IPS-20b (cell line): ENCODE results near the gene TMEM131L.
"Not testable (repeated sequence)": the region's sequence is repeated elsewhere in the genome, so short reads cannot be mapped to it uniquely, and the experiment has no call there.

Experiments
- H3K27ac ChIP-seq: one replicate; pipeline ENCODE4 v1.5.1; 2013; ENCODE audit warnings: low read length
- H3K27me3 ChIP-seq: 2 replicates; pipeline ENCODE4 v1.6.1; 2013; ENCODE audit warnings: mild to moderate bottlenecking, low read length, inconsistent platforms; ENCODE audit not compliant: insufficient read depth
- H3K36me3 ChIP-seq: 2 replicates; pipeline ENCODE4 v1.6.1; 2013; ENCODE audit warnings: low read depth, mild to moderate bottlenecking, inconsistent platforms, low read length, moderate library complexity; ENCODE audit not compliant: insufficient read depth
- H3K4me1 ChIP-seq: 2 replicates; pipeline ENCODE4 v1.6.1; 2013; ENCODE audit warnings: mild to moderate bottlenecking, control low read depth, inconsistent platforms, low read length, moderate library complexity; ENCODE audit not compliant: insufficient read depth
- H3K4me3 ChIP-seq: 2 replicates; pipeline ENCODE4 v1.5.1; 2013; ENCODE audit warnings: mild to moderate bottlenecking, low read length, inconsistent platforms
- H3K9ac ChIP-seq: 2 replicates; pipeline ENCODE4 v1.6.1; 2013; ENCODE audit warnings: low read depth, mild to moderate bottlenecking, inconsistent platforms, low read length, moderate library complexity
- H3K9me3 ChIP-seq: 2 replicates; pipeline ENCODE4 v1.6.1; 2013; ENCODE audit warnings: mild to moderate bottlenecking, low read depth, low read length, inconsistent platforms; ENCODE audit not compliant: insufficient read depth

TMEM131L gene

DNA sequence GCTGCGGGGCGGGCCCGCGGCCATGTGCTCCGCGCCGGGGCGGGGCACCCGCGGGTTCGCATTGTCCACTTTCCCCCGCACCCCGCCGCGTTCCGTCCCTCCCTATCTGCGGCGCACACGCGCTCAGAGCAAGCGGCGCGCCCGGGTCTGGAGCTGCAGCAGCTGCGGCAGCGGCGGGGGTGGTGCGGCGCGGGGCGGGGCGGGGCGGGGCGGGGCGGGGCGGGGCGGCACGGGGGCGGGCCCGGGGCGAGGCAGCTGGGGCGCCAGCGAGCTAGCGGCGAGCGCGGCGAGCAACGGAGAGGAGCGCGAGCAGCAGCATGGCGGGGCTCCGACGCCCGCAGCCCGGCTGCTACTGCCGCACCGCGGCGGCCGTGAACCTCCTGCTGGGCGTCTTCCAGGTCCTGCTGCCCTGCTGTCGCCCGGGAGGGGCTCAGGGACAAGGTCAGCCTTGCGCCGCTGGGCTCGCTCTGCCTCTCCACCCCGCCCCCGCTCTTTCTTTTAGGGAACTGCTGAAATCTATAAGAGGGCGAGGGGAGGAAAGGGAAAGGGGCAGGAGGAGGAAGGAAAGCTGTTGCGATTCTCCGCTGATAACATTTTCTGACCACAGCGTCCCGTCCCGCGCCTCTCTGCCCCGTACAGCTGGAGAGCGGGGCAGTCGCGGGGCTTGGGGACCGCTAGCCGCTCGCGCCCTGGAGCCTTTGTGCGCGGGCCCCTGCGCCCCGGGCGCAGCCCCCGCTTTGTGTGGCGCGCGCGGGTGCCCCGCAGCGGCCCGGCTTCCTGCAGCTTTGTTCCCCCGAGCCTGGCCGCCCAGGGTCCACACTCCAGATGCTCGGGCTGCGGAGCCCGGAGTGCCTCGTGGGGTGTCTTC lies at the start of gene TMEM131L:
Gene TMEM131L, plus strand, starts transcription at position 280 of the 868 bp plus-strand sequence. Its CDS starts 38 bp downstream, at position 318.
- H3K4me1 ChIP-seq = peaks cover 15% of the 10 kb centered on the region; the same call in 1 of the 2 replicates
- H3K27ac ChIP-seq = no peak within 1 kb of the TSS

GRCh38 chr4:153416456-153416855 lies 49.7 kb upstream of the TMEM131L start:
- H3K27me3 ChIP-seq, H3K9ac ChIP-seq, H3K4me3 ChIP-seq, H3K27ac ChIP-seq, H3K9me3 ChIP-seq, H3K36me3 ChIP-seq, H3K4me1 ChIP-seq: not testable (repeated sequence)

More for the DNA sequence above, at the start of gene TMEM131L:
- Histone ChIP-seq H3K9ac (peak within 1 kb of the TSS; percentile 83), H3K9me3 (no peaks in the 10 kb centered on the region), H3K27me3 (peaks cover 15% of the 10 kb centered on the region), H3K4me3 (peak within 1 kb of the TSS; percentile 86), H3K36me3 (peaks cover 8% of the 10 kb centered on the region; the same call in 1 of the 2 replicates)

DNA sequence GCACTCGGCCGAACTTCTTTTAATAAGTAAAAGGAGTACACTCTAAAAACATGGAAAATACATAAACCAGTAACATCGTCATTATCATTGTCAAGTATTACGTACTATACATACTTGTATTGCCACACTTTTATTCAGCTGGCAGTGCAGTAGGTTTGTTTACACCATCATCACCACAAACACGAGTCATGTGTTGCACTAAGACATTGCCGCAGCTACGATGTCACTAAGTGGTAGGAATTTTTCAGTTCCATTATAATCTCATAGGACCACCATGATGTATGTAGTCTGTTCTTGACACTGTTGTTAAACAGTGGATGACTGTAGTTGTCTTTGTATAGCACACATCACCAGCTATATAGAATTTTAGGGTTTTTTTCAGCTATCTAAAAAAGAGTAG lies 48.0 kb upstream of the TMEM131L start:
- no peaks in the 10 kb centered on the region for H3K27me3 ChIP-seq
- no peak overlapping the region for H3K4me3 ChIP-seq
- no peaks in the 10 kb centered on the region for H3K9me3 ChIP-seq
- peaks cover 9% of the 10 kb centered on the region; the same call in 1 of the 2 replicates for H3K4me1 ChIP-seq
- no peaks in the 10 kb centered on the region for H3K36me3 ChIP-seq
- no peak overlapping the region for H3K9ac ChIP-seq
- H3K27ac ChIP-seq = no peak overlapping the region

- no peak overlapping the region for H3K9ac ChIP-seq
- no peak overlapping the region for H3K27ac ChIP-seq
- peaks cover 9% of the 10 kb centered on the region; the same call in 1 of the 2 replicates for H3K4me1 ChIP-seq
Observed at GRCh38 chr4:153418558-153418957, 47.6 kb upstream of the TMEM131L start.

DNA sequence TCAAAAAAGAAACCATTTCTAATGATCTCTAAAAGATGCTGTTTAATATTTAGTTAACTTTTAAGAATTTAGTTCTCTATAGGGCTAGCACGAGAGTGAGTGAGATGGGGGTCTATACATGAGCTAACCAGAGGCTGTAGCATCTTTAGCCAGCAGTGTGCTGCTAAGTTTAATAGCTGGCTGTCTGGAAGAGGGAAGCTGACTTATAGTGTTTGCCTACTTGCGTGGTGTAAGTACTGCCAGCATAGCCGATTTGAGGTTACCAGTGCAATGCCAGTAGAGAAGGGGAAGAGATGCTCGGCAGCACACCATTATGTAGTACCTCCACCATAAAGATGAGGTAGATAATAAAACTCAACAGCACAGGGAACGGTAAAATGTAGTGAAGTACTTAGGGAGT lies 47.1 kb upstream of the TMEM131L start:
- H3K4me1 ChIP-seq = peaks cover 9% of the 10 kb centered on the region; the same call in 1 of the 2 replicates
- no peaks in the 10 kb centered on the region for H3K9me3 ChIP-seq
- no peak overlapping the region for H3K27ac ChIP-seq
- H3K4me3 ChIP-seq = no peak overlapping the region
- H3K27me3 ChIP-seq = no peaks in the 10 kb centered on the region
- no peaks in the 10 kb centered on the region for H3K36me3 ChIP-seq
- no peak overlapping the region for H3K9ac ChIP-seq

More at GRCh38 chr4:153418558-153418957, 47.6 kb upstream of the TMEM131L start:
- Histone ChIP-seq H3K36me3 (no peaks in the 10 kb centered on the region), H3K27me3 (no peaks in the 10 kb centered on the region), H3K9me3 (no peaks in the 10 kb centered on the region), H3K4me3 (no peak overlapping the region)

DNA sequence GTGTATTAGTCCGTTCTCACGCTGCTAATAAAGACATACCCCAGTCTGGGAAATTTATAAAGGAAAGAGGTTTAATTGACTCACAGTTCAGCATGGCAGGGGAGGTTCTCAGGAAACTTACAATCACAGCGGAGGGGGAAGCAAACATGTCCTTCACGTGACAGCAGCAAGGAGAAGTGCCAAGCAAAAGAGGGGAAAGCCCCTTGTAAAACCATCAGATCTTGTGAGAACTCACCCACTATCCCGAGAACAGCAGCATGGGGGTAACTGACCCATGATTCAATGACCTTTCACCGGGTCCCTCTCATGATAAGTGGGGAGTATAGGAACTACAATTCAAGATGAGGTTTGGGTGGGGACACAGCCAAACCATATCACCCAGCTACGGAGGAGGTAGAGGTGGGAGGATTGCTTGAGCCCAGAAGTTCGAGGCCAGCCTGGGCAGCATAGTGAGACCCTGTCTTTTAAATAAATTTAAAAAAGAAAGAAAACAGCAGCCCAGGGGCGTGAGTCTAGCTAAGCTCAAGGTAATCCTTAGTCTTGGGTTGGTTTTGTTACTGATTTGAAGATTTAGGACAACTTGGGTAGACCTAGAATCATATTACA lies 46.4 kb upstream of the TMEM131L start:
- H3K9ac ChIP-seq = no peak overlapping the region
- no peaks in the 10 kb centered on the region for H3K27me3 ChIP-seq
- no peaks in the 10 kb centered on the region for H3K9me3 ChIP-seq
- H3K4me3 ChIP-seq = no peak overlapping the region
- peaks cover 9% of the 10 kb centered on the region; the same call in 1 of the 2 replicates for H3K4me1 ChIP-seq
- no peak overlapping the region for H3K27ac ChIP-seq
- no peaks in the 10 kb centered on the region for H3K36me3 ChIP-seq

DNA sequence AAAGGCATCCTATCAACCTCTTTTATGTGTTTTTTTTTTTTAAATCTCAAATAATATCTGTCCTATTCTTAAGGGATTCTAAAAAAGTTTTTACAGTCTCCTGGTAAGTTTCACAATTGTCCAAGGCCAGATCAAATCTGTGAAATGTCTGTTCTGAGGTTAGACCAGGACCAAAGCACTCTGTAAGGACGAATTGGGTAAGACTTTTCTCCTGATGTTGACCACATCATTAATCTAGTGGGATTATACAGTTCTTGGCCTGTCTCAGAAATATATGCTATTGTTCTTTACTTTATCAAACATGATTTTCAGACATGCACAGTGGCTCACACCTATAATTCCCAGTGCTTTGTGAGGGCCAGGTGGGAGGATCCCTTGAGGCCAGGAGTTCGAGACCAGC lies 45.8 kb upstream of the TMEM131L start:
- Histone ChIP-seq H3K4me3 (no peak overlapping the region), H3K27ac (no peak overlapping the region), H3K9ac (no peak overlapping the region), H3K27me3 (no peaks in the 10 kb centered on the region), H3K4me1 (peaks cover 9% of the 10 kb centered on the region; the same call in 1 of the 2 replicates), H3K36me3 (no peaks in the 10 kb centered on the region), H3K9me3 (no peaks in the 10 kb centered on the region)

DNA sequence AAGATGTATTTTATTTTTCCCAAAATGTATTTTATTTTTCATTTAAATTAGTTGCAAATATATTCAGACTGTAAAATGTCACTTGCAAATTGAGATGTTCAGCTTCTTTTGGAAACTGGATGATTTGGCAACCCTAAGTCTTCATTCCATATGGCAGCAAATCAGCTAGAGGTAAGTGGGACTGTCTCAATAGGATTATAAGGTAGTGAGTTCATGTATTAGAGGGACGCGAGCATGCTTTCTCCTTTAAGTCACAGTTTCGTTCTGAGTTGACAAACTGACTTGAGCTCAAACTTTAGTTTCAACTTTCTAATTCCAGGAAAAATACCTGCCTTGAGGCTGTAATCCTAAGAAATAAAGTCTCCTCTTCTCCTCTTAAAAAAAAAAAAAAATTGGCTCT lies 44.2 kb upstream of the TMEM131L start:
- Histone ChIP-seq H3K9ac (no peak overlapping the region), H3K36me3 (no peaks in the 10 kb centered on the region), H3K9me3 (no peaks in the 10 kb centered on the region), H3K27me3 (no peaks in the 10 kb centered on the region), H3K27ac (no peak overlapping the region), H3K4me1 (peaks cover 9% of the 10 kb centered on the region; the same call in 1 of the 2 replicates), H3K4me3 (no peak overlapping the region)

DNA sequence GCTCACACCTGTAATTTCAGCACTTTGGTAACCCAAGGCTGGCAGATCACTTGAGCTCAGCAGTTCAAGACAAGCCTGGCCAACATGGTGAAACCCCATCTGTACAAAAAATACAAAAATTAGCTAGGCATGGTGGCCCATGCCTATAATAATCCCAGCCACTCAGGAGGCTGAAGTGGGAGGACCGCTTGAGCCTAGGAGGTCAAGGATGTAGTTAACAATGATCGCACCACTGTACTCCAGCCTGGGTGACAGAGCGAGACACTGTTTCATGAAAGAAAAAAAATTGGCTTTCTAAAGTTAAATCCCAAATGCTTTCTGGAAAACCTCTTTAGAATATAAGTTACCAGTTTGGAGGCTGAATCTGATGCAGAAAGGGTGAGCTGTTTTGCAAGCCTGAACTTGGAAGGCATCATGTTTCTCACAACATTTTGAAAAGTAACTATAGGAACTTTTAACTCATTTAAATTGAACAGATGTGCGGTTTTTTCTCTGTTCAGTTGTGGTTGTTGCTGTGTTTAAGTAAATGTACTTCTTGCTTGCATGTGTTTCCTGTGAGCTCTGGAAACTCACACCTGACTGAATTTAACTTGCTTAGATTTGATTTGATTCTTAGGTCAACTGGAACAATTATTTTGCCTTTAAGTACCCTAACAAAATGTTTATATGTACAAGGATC lies 39.8 kb upstream of the TMEM131L start:
- Histone ChIP-seq H3K4me3 (no peak overlapping the region), H3K36me3 (no peaks in the 10 kb centered on the region), H3K27ac (no peak overlapping the region), H3K9me3 (no peaks in the 10 kb centered on the region), H3K4me1 (no peaks in the 10 kb centered on the region), H3K9ac (no peak overlapping the region), H3K27me3 (no peaks in the 10 kb centered on the region)

DNA sequence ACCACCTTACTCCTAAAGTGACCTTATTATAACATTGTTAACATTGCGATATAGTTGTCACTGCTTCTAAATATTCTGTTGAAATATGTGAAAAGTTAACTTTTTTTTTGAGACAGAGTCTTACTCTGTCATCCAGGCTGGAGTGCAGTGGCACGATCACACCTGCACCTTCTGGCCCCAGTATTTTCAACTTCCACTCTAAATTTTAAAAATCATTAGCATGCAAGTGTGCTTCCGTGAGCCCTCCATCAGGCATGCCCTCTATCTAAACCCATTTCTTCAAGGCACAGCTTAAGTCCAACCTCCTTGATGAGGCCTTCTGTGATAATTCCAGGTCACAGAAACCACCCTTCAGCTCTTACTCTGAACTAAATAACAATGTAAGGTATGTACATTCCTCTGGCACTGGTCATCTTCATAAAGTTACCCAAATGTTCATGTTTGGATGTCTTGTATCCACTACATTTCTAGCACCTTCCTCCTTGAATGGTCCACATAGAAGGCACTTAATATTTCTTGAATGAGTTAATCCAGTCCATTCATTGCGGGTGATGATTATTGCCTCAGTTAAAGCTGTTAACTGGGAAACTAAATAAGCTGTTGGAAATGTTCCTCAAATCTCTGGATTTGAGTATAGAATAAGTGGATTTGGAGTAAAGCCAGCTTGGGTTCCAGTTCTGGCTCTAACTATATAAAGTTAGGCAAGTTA lies 38.6 kb upstream of the TMEM131L start:
- Histone ChIP-seq H3K4me3 (no peak overlapping the region), H3K27ac (no peak overlapping the region), H3K9me3 (no peaks in the 10 kb centered on the region), H3K9ac (no peak overlapping the region), H3K27me3 (no peaks in the 10 kb centered on the region), H3K4me1 (no peaks in the 10 kb centered on the region), H3K36me3 (no peaks in the 10 kb centered on the region)

DNA sequence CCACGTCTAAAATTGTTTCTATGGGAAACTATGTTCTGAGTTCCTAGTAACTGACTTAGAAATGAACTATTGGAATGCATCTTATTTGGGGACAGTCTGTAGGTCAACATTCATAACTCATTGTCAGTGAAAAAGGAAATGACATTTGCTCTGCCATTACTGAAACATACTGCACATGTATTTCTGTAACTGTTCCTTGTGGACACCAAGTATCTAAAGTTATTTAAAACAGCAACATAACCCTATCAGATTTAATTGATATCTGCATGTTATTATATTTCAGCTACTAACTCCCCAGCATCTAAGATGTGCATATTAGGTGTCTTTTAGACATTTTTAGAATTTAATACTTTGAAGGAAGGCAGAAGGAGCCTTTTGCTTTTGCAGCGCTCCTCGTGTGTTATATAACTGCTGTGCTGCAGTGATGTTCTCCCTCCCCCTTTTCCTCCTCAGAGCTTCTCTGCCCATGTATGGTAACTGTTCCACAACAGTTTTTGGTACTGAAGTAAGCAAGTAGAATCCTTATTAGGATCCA lies 37.2 kb upstream of the TMEM131L start:
- Histone ChIP-seq H3K4me1 (no peaks in the 10 kb centered on the region), H3K36me3 (no peaks in the 10 kb centered on the region), H3K9ac (no peak overlapping the region), H3K27me3 (no peaks in the 10 kb centered on the region), H3K4me3 (no peak overlapping the region), H3K9me3 (no peaks in the 10 kb centered on the region), H3K27ac (no peak overlapping the region)
